Neural progenitor cell (in vitro differentiated cells): ENCODE measurements around the gene MAP3K2.

Experiments
- CTCF ChIP-seq: fragments of 200-600 bp; sonication (generic); IDR thresholded peaks from 2 replicates; pipeline ENCODE4 v1.5.1; 2017; ENCODE audit warnings: antibody characterized with exemption, mild to moderate bottlenecking
- EZH2 ChIP-seq: fragments of 200-600 bp; sonication (generic); IDR thresholded peaks from 2 replicates; pipeline ENCODE4 v1.6.1; 2017; ENCODE audit warnings: antibody characterized with exemption, mild to moderate bottlenecking, moderate library complexity
- EZH2phosphoT487 ChIP-seq: fragments of 200-600 bp; sonication (generic); IDR thresholded peaks from 2 replicates; pipeline ENCODE4 v1.6.1; 2017; ENCODE audit warnings: antibody characterized with exemption

GRCh38 chr2:127423880-127424279 lies 36.1 kb upstream of the MAP3K2 start:
- TF ChIP-seq EZH2phosphoT487 (no peak), CTCF (peak; percentile 23), EZH2 (no peak)
